H9 (cell line): ENCODE measurements around the gene UBE2L5. TPM values are rescaled to one million over a fixed set of nuclear protein-coding genes. Genes with fewer than 3 reads are reported as not detected.

ENCODE experiments used
- DNase-seq: peaks from one replicate; pipeline ENCODE4 v3.0.0-alpha.2; 2017
- H2AFZ ChIP-seq: one replicate; pipeline ENCODE4 v1.6.1; 2013; ENCODE audit warnings: mild to moderate bottlenecking, low read length, control low read depth, moderate library complexity
- H2AK5ac ChIP-seq: 2 replicates; pipeline ENCODE4 v1.6.1; 2013; ENCODE audit warnings: low read length, control low read depth, mixed read lengths; ENCODE audit not compliant: insufficient read length
- H2BK120ac ChIP-seq: one replicate; pipeline ENCODE4 v1.6.1; 2013; ENCODE audit warnings: low read depth, mild to moderate bottlenecking, low read length, control low read depth, inconsistent platforms; ENCODE audit not compliant: poor library complexity, severe bottlenecking
- H2BK12ac ChIP-seq: 2 replicates; pipeline ENCODE4 v1.6.1; 2013; ENCODE audit warnings: low read length, control low read depth, mixed read lengths, low read depth; ENCODE audit not compliant: insufficient read length
- H2BK15ac ChIP-seq: 2 replicates; pipeline ENCODE4 v1.6.1; 2013; ENCODE audit warnings: low read depth, low read length, control low read depth
- H2BK20ac ChIP-seq: one replicate; pipeline ENCODE4 v1.6.1; 2013; ENCODE audit warnings: low read depth, mild to moderate bottlenecking, low read length, control low read depth, inconsistent platforms; ENCODE audit not compliant: poor library complexity, severe bottlenecking
- H2BK5ac ChIP-seq: 2 replicates; pipeline ENCODE4 v1.6.1; 2013; ENCODE audit warnings: low read length, control low read depth, mixed read lengths; ENCODE audit not compliant: insufficient read length
- H3K14ac ChIP-seq: 2 replicates; pipeline ENCODE4 v1.6.1; 2013; ENCODE audit warnings: low read length, control low read depth; ENCODE audit not compliant: insufficient read depth
- H3K18ac ChIP-seq: 2 replicates; pipeline ENCODE4 v1.6.1; 2013; ENCODE audit warnings: low read depth, mild to moderate bottlenecking, mixed read lengths, low read length, control low read depth; ENCODE audit not compliant: insufficient read length
- H3K23ac ChIP-seq: 2 replicates; pipeline ENCODE4 v1.6.1; 2013; ENCODE audit warnings: low read length, control low read depth, mixed read lengths, low read depth; ENCODE audit not compliant: insufficient read length
- H3K23me2 ChIP-seq: 2 replicates; pipeline ENCODE4 v1.6.1; 2013; ENCODE audit warnings: low read depth, mild to moderate bottlenecking, mixed read lengths, low read length, control low read depth; ENCODE audit not compliant: insufficient read length, poor library complexity, severe bottlenecking
- H3K27ac ChIP-seq: 2 replicates; pipeline ENCODE4 v1.5.1; 2013; ENCODE audit warnings: low read length, control low read depth, mixed read lengths, low read depth; ENCODE audit not compliant: insufficient read length
- H3K27me3 ChIP-seq: 2 replicates; pipeline ENCODE4 v1.6.1; 2013; ENCODE audit warnings: low read length, control low read depth, inconsistent platforms; ENCODE audit not compliant: insufficient read depth
- H3K4ac ChIP-seq: 2 replicates; pipeline ENCODE4 v1.6.1; 2013; ENCODE audit warnings: low read depth, mild to moderate bottlenecking, control low read depth, inconsistent platforms, low read length, moderate library complexity
- H3K4me1 ChIP-seq: 2 replicates; pipeline ENCODE4 v1.6.1; 2013; ENCODE audit warnings: low read length, control low read depth, inconsistent platforms; ENCODE audit not compliant: insufficient read depth
- H3K4me2 ChIP-seq: 2 replicates; pipeline ENCODE4 v1.6.1; 2013; ENCODE audit warnings: low read length, control low read depth, mixed read lengths; ENCODE audit not compliant: insufficient read length, insufficient read depth
- H3K56ac ChIP-seq: 2 replicates; pipeline ENCODE4 v1.6.1; 2013; ENCODE audit warnings: low read depth, mild to moderate bottlenecking, mixed read lengths, low read length, control low read depth; ENCODE audit not compliant: insufficient read length
- H3K79me1 ChIP-seq: 2 replicates; pipeline ENCODE4 v1.6.1; 2013; ENCODE audit warnings: low read depth, mild to moderate bottlenecking, moderate library complexity, low read length, control low read depth, inconsistent platforms; ENCODE audit not compliant: insufficient read depth, poor library complexity, severe bottlenecking
- H3K79me2 ChIP-seq: 2 replicates; pipeline ENCODE4 v1.6.1; 2013; ENCODE audit warnings: low read length, control low read depth, inconsistent platforms; ENCODE audit not compliant: insufficient read depth
- H3K9ac ChIP-seq: 2 replicates; pipeline ENCODE4 v1.6.1; 2013; ENCODE audit warnings: low read length, control low read depth, mixed read lengths; ENCODE audit not compliant: insufficient read length; ENCODE audit errors: extremely low read depth
- H3K9me3 ChIP-seq: one replicate; pipeline ENCODE4 v1.6.1; 2013; ENCODE audit warnings: low read depth, low read length, inconsistent platforms; ENCODE audit not compliant: control insufficient read depth
- H3T11ph ChIP-seq: one replicate; pipeline ENCODE4 v1.6.1; 2013; ENCODE audit warnings: mild to moderate bottlenecking, low read length, control low read depth, inconsistent platforms
- H4K20me1 ChIP-seq: one replicate; pipeline ENCODE4 v1.6.1; 2013; ENCODE audit not compliant: control insufficient read depth, insufficient read length, insufficient read depth
- H4K5ac ChIP-seq: 2 replicates; pipeline ENCODE4 v1.6.1; 2013; ENCODE audit warnings: low read depth, mild to moderate bottlenecking, mixed read lengths, low read length, control low read depth; ENCODE audit not compliant: insufficient read length
- H4K8ac ChIP-seq: replicated peaks from 2 replicates; pipeline ENCODE4 v1.6.1; 2013; ENCODE audit warnings: low read length, control low read depth, mixed read lengths, low read depth; ENCODE audit not compliant: insufficient read length
- H4K91ac ChIP-seq: 2 replicates; pipeline ENCODE4 v1.6.1; 2013; ENCODE audit warnings: low read depth, mild to moderate bottlenecking, moderate library complexity, mixed read lengths, low read length, control low read depth; ENCODE audit not compliant: insufficient read length
- H3K27ac Mint-ChIP-seq, 3 experiments: 2 replicates in 2 of 3; 3 replicates in 1 of 3; pipeline ENCODE4 v1.8.0; 2020 to 2021; ENCODE audit warnings: mixed read lengths in 3 of 3, mild to moderate bottlenecking in 1 of 3, moderate library complexity in 1 of 3
- H3K27me3 Mint-ChIP-seq: 2 replicates; pipeline ENCODE4 v1.8.0; 2021; ENCODE audit warnings: low read depth, mild to moderate bottlenecking, moderate library complexity, mixed read lengths
- H3K36me3 Mint-ChIP-seq, 3 experiments: 2 replicates in 2 of 3; 3 replicates in 1 of 3; pipeline ENCODE4 v1.8.0; 2020 to 2021; ENCODE audit warnings: low read depth in 3 of 3, mixed read lengths in 3 of 3; ENCODE audit not compliant: insufficient read depth in 1 of 3
- H3K4me1 Mint-ChIP-seq, 2 experiments: 2 replicates each; pipeline ENCODE4 v1.8.0; 2020; ENCODE audit warnings: mixed read lengths in 2 of 2
- H3K4me3 Mint-ChIP-seq, 2 experiments: 2 replicates in 1 of 2; 3 replicates in 1 of 2; pipeline ENCODE4 v1.8.0; 2020 to 2021; ENCODE audit warnings: mild to moderate bottlenecking in 2 of 2, mixed read lengths in 2 of 2, moderate library complexity in 1 of 2
- H3K9me3 Mint-ChIP-seq, 2 experiments: 2 replicates in 1 of 2; 3 replicates in 1 of 2; pipeline ENCODE4 v1.8.0; 2020; ENCODE audit warnings: mild to moderate bottlenecking in 2 of 2, mixed read lengths in 2 of 2, moderate library complexity in 1 of 2
- CTCF ChIP-seq: fragments of 200-600 bp; sonication (generic); conservative IDR thresholded peaks from 3 replicates; pipeline ENCODE4 v1.8.0; 2021; ENCODE audit warnings: antibody characterized with exemption, mild to moderate bottlenecking
- WGBS: extraction: QIAGEN DNeasy Blood & Tissue Kit; methylation state at CpG from one replicate; pipeline ENCODE4 v1.1.7; 2013; ENCODE audit warnings: missing lambda C conversion rate, low lambda C conversion rate, mixed read lengths; ENCODE audit not compliant: insufficient read length; ENCODE audit errors: extremely low coverage; 5-methylcytosine and 5-hydroxymethylcytosine counted together
- total RNA-seq: library from RNA; stranded (reverse); gene quantifications from 2 replicates; pipeline ENCODE4 v1.2.1, GENCODE V29; 2021

UBE2L5 gene
- total RNA-seq, 1 experiment from 2014 or later: 0.20 TPM

- no peak for TF ChIP-seq CTCF
Measured at GRCh38 chr13:30465593-30466357, 43.5 kb downstream of the UBE2L5 start, which contains the start of gene HMGB1. Gene HMGB1 (minus strand): TSS chr13:30465936. CDS start chr13:30463680, 2,256 bp downstream.

More at GRCh38 chr13:30465593-30466357, 43.5 kb downstream of the UBE2L5 start, which contains the start of gene HMGB1:
- H2BK12ac ChIP-seq: no peak within 1 kb of the TSS
- no peak within 1 kb of the TSS for H2AK5ac ChIP-seq
- no peak within 1 kb of the TSS for H2BK5ac ChIP-seq
- no peak within 1 kb of the TSS for H4K5ac ChIP-seq
- peak; percentile 99 for DNase-seq
- peaks cover 24 to 33% (median 30%) of the 10 kb centered on the region in 3 experiments for H3K36me3 Mint-ChIP-seq
- H3K79me1 ChIP-seq: no peaks in the 10 kb centered on the region
- H2AFZ ChIP-seq: no peak within 1 kb of the TSS
- H3K27me3 Mint-ChIP-seq: peaks cover 3% of the 10 kb centered on the region; the same call in 1 of the 2 replicates
- H3K18ac ChIP-seq: peak within 1 kb of the TSS; percentile 29
- H3K27me3 ChIP-seq: no peaks in the 10 kb centered on the region
- peaks cover 4% of the 10 kb centered on the region for H3K23me2 ChIP-seq
- H3T11ph ChIP-seq: no peak within 1 kb of the TSS
- H3K4me2 ChIP-seq: peak within 1 kb of the TSS; percentile 37
- H3K27ac ChIP-seq: no peak within 1 kb of the TSS
- peaks cover 3% of the 10 kb centered on the region in 2 experiments; a peak in 3 of 5 replicates for H3K9me3 Mint-ChIP-seq
- H3K27ac Mint-ChIP-seq: peak within 1 kb of the TSS; percentile 97 to 99 (median 99)
- peak within 1 kb of the TSS; percentile 88 to 95 for H3K4me3 Mint-ChIP-seq
- H4K20me1 ChIP-seq: no peaks in the 10 kb centered on the region
- H3K56ac ChIP-seq: no peak within 1 kb of the TSS
- H3K9ac ChIP-seq: peak within 1 kb of the TSS; percentile 77
- peaks cover 10 to 22% of the 10 kb centered on the region in 2 experiments for H3K4me1 Mint-ChIP-seq
- H2BK120ac ChIP-seq: no peak within 1 kb of the TSS
- H4K8ac ChIP-seq: no peak within 1 kb of the TSS
- no peak within 1 kb of the TSS for H2BK15ac ChIP-seq
- H3K4me1 ChIP-seq: peaks cover 3% of the 10 kb centered on the region; the same call in 1 of the 2 replicates
- H4K91ac ChIP-seq: no peak within 1 kb of the TSS
- H3K79me2 ChIP-seq: peaks cover 7% of the 10 kb centered on the region; the same call in 1 of the 2 replicates
- H3K4ac ChIP-seq: no peak within 1 kb of the TSS
- peak within 1 kb of the TSS; percentile 82 for H3K14ac ChIP-seq
- no peaks in the 10 kb centered on the region for H3K9me3 ChIP-seq
- WGBS: no CpG with 5 or more reads among the region's 57 CpGs
- H2BK20ac ChIP-seq: no peak within 1 kb of the TSS
- H3K23ac ChIP-seq: no peak within 1 kb of the TSS
